HEK293 (cell line): ENCODE results near the gene SEC63.

Experiments used
- MZF1 ChIP-seq: fragments of 450-650 bp; formaldehyde crosslinking; IDR thresholded peaks from 2 replicates; pipeline ENCODE4 v1.5.1; 2017; ENCODE audit warnings: missing biosample characterization, missing genetic modification characterization, borderline replicate concordance
- OSR2 ChIP-seq: fragments of 450-650 bp; formaldehyde crosslinking; IDR thresholded peaks from 2 replicates; pipeline ENCODE4 v1.5.1; 2016; ENCODE audit warnings: missing biosample characterization, missing genetic modification characterization
- YY1 ChIP-seq: fragments of 450-650 bp; formaldehyde crosslinking; IDR thresholded peaks from 2 replicates; pipeline ENCODE4 v1.5.1; 2018; ENCODE audit warnings: missing biosample characterization, missing genetic modification characterization
- ZBTB7A ChIP-seq: fragments of 450-650 bp; formaldehyde crosslinking; IDR thresholded peaks from 2 replicates; pipeline ENCODE4 v1.5.1; 2016; ENCODE audit warnings: low read depth, missing biosample characterization, missing genetic modification characterization
- ZNF223 ChIP-seq: fragments of 450-650 bp; formaldehyde crosslinking; IDR thresholded peaks from 2 replicates; pipeline ENCODE4 v1.5.1; 2016; ENCODE audit warnings: missing biosample characterization, missing genetic modification characterization
- ZNF473 ChIP-seq: fragments of 450-650 bp; formaldehyde crosslinking; IDR thresholded peaks from 2 replicates; pipeline ENCODE4 v1.5.1; 2017; ENCODE audit warnings: missing biosample characterization, missing genetic modification characterization
- ZNF76 ChIP-seq: fragments of 450-650 bp; formaldehyde crosslinking; IDR thresholded peaks from 2 replicates; pipeline ENCODE4; 2016; ENCODE audit warnings: low read depth, missing biosample characterization, missing genetic modification characterization, borderline replicate concordance
- ZNF768 ChIP-seq: fragments of 450-650 bp; formaldehyde crosslinking; IDR thresholded peaks from 2 replicates; pipeline ENCODE4 v1.5.1; 2018; ENCODE audit warnings: missing biosample characterization, mild to moderate bottlenecking, missing genetic modification characterization
- TF ChIP-seq, protein P1 (sequence below): fragments of 450-650 bp; formaldehyde crosslinking; IDR thresholded peaks from 2 replicates; pipeline ENCODE4 v1.5.1; 2016; ENCODE audit warnings: missing biosample characterization, missing genetic modification characterization
- TF ChIP-seq, protein P2 (sequence below): fragments of 450-650 bp; formaldehyde crosslinking; conservative IDR thresholded peaks from 2 replicates; pipeline ENCODE4 v1.5.1; 2016; ENCODE audit warnings: low read depth, missing biosample characterization, missing genetic modification characterization
- TF ChIP-seq, protein P3 (sequence below): fragments of 450-650 bp; formaldehyde crosslinking; IDR thresholded peaks from 2 replicates; pipeline ENCODE4 v1.5.1; 2017; ENCODE audit warnings: missing biosample characterization, missing genetic modification characterization

DNA sequence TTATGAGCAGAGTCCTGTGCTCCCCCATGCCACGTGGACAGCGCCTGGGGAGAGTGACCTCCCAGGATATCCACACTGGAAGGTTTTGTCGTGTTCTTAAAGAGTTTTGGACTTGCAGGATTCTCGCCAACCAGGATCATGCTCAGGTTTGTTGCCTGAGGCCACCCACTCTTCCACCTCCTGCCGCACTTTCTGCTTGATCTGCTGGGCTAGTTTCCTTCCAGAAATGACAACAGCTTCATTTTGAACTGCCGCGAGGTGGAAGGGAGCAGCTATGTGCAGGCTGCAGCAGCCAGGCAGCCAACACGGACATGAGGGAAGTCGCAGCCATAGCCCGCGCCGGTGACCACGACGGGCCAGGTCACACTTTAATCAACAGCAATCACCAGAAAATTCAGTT, 27.7 kb upstream of the SEC63 start:
- TF ChIP-seq MZF1: no peak
- TF ChIP-seq ZNF768 (tag by site-specific recombination): no peak
- TF ChIP-seq ZNF223: no peak
- TF ChIP-seq YY1 (tag by site-specific recombination): no peak
- TF ChIP-seq, protein P1, sequence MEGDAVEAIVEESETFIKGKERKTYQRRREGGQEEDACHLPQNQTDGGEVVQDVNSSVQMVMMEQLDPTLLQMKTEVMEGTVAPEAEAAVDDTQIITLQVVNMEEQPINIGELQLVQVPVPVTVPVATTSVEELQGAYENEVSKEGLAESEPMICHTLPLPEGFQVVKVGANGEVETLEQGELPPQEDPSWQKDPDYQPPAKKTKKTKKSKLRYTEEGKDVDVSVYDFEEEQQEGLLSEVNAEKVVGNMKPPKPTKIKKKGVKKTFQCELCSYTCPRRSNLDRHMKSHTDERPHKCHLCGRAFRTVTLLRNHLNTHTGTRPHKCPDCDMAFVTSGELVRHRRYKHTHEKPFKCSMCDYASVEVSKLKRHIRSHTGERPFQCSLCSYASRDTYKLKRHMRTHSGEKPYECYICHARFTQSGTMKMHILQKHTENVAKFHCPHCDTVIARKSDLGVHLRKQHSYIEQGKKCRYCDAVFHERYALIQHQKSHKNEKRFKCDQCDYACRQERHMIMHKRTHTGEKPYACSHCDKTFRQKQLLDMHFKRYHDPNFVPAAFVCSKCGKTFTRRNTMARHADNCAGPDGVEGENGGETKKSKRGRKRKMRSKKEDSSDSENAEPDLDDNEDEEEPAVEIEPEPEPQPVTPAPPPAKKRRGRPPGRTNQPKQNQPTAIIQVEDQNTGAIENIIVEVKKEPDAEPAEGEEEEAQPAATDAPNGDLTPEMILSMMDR (tag by site-specific recombination): no peak
- TF ChIP-seq, protein P2, sequence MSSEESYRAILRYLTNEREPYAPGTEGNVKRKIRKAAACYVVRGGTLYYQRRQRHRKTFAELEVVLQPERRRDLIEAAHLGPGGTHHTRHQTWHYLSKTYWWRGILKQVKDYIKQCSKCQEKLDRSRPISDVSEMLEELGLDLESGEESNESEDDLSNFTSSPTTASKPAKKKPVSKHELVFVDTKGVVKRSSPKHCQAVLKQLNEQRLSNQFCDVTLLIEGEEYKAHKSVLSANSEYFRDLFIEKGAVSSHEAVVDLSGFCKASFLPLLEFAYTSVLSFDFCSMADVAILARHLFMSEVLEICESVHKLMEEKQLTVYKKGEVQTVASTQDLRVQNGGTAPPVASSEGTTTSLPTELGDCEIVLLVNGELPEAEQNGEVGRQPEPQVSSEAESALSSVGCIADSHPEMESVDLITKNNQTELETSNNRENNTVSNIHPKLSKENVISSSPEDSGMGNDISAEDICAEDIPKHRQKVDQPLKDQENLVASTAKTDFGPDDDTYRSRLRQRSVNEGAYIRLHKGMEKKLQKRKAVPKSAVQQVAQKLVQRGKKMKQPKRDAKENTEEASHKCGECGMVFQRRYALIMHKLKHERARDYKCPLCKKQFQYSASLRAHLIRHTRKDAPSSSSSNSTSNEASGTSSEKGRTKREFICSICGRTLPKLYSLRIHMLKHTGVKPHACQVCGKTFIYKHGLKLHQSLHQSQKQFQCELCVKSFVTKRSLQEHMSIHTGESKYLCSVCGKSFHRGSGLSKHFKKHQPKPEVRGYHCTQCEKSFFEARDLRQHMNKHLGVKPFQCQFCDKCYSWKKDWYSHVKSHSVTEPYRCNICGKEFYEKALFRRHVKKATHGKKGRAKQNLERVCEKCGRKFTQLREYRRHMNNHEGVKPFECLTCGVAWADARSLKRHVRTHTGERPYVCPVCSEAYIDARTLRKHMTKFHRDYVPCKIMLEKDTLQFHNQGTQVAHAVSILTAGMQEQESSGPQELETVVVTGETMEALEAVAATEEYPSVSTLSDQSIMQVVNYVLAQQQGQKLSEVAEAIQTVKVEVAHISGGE (tag by site-specific recombination): no peak
- TF ChIP-seq ZBTB7A (tag by site-specific recombination): no peak
- TF ChIP-seq, protein P3, sequence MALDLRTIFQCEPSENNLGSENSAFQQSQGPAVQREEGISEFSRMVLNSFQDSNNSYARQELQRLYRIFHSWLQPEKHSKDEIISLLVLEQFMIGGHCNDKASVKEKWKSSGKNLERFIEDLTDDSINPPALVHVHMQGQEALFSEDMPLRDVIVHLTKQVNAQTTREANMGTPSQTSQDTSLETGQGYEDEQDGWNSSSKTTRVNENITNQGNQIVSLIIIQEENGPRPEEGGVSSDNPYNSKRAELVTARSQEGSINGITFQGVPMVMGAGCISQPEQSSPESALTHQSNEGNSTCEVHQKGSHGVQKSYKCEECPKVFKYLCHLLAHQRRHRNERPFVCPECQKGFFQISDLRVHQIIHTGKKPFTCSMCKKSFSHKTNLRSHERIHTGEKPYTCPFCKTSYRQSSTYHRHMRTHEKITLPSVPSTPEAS (tag by site-specific recombination): no peak
- TF ChIP-seq OSR2: no peak
- TF ChIP-seq ZNF473 (tag by site-specific recombination): no peak
- no peak for TF ChIP-seq ZNF76
